Measurements from ENCODE around the gene ALS2CL. TPM values are rescaled to one million over a fixed set of nuclear protein-coding genes. Genes with fewer than 3 reads are reported as not detected.
A peak's percentile ranks its signal among the peaks of the same experiment; 100 is the strongest.

Gene ALS2CL
- total and polyA plus RNA-seq, 2 donors, result 4.3 to 22.4 TPM

GRCh38 chr3:46664971-46665762 lies 28.3 kb downstream of the ALS2CL start:
- Histone ChIP-seq H3K4me1 (ENCODE audit: control insufficient read depth in 2 of 2, insufficient read depth in 2 of 2, low read length in 2 of 2) (peaks cover 0 to 8% of the 10 kb centered on the region in 2 donors), H3K27me3 (ENCODE audit: control insufficient read depth in 2 of 2, insufficient read depth in 1 of 2, low read length in 1 of 2) (peaks cover 0 to 8% of the 10 kb centered on the region in 2 donors), H3K4me3 (ENCODE audit: low read length in 2 of 2) (no peak overlapping the region), H3K9me3 (ENCODE audit: control insufficient read depth in 2 of 2, insufficient read depth in 1 of 2, low read length in 1 of 2) (no peaks in the 10 kb centered on the region), H3K36me3 (ENCODE audit: control insufficient read depth in 2 of 2, insufficient read depth in 2 of 2, low read length in 1 of 2) (no peaks in the 10 kb centered on the region), H3K27ac (ENCODE audit: low read depth in 1 of 2, low read length in 1 of 2) (no peak overlapping the region)
- 90% methylated on average over 23 of the region's 23 CpGs for WGBS
- DNase-seq (ENCODE audit: low read depth in 6 of 9, low spot score in 9 of 9), result no peak

- H3K36me3 ChIP-seq (ENCODE audit: control insufficient read depth in 2 of 2, insufficient read depth in 2 of 2, low read length in 1 of 2), result no peaks in the 10 kb centered on the region
- H3K9me3 ChIP-seq (ENCODE audit: control insufficient read depth in 2 of 2, insufficient read depth in 1 of 2, low read length in 1 of 2), result no peaks in the 10 kb centered on the region
- H3K4me3 ChIP-seq (ENCODE audit: low read length in 2 of 2), result no peak overlapping the region
- 96% methylated on average over 6 of the region's 6 CpGs for WGBS
- no peak overlapping the region for H3K27ac ChIP-seq (ENCODE audit: low read depth in 1 of 2, low read length in 1 of 2)
- H3K4me1 ChIP-seq (ENCODE audit: control insufficient read depth in 2 of 2, insufficient read depth in 2 of 2, low read length in 2 of 2), result peaks cover 0 to 8% of the 10 kb centered on the region in 2 donors
- H3K27me3 ChIP-seq (ENCODE audit: control insufficient read depth in 2 of 2, insufficient read depth in 1 of 2, low read length in 1 of 2), result peaks cover 0 to 8% of the 10 kb centered on the region in 2 donors
- no peak for DNase-seq (ENCODE audit: low read depth in 6 of 9, low spot score in 9 of 9)
Measured at GRCh38 chr3:46664188-46664970, 29.1 kb downstream of the ALS2CL start.

GRCh38 chr3:46663591-46664135 lies 29.8 kb downstream of the ALS2CL start:
- Histone ChIP-seq H3K9me3 (ENCODE audit: control insufficient read depth in 2 of 2, insufficient read depth in 1 of 2, low read length in 1 of 2) (no peaks in the 10 kb centered on the region), H3K27me3 (ENCODE audit: control insufficient read depth in 2 of 2, insufficient read depth in 1 of 2, low read length in 1 of 2) (peaks cover 0 to 8% of the 10 kb centered on the region in 2 donors), H3K4me3 (ENCODE audit: low read length in 2 of 2) (no peak overlapping the region), H3K36me3 (ENCODE audit: control insufficient read depth in 2 of 2, insufficient read depth in 2 of 2, low read length in 1 of 2) (no peaks in the 10 kb centered on the region), H3K4me1 (ENCODE audit: control insufficient read depth in 2 of 2, insufficient read depth in 2 of 2, low read length in 2 of 2) (peaks cover 0 to 8% of the 10 kb centered on the region in 2 donors), H3K27ac (ENCODE audit: low read depth in 1 of 2, low read length in 1 of 2) (no peak overlapping the region)
- WGBS, result 83% methylated on average over 8 of the region's 8 CpGs
- DNase-seq (ENCODE audit: low read depth in 6 of 9, low spot score in 9 of 9), result peak in 2 of 9 donors; percentile 6 to 9

- 88% methylated on average over 17 of the region's 17 CpGs for WGBS
Measured at GRCh38 chr3:46662771-46663551, 30.5 kb downstream of the ALS2CL start.

GRCh38 chr3:46661776-46662766 lies 31.4 kb downstream of the ALS2CL start:
- Histone ChIP-seq H3K27ac (ENCODE audit: low read depth in 1 of 2, low read length in 1 of 2) (no peak overlapping the region), H3K4me1 (ENCODE audit: control insufficient read depth in 2 of 2, insufficient read depth in 2 of 2, low read length in 2 of 2) (peaks cover 0 to 8% of the 10 kb centered on the region in 2 donors), H3K36me3 (ENCODE audit: control insufficient read depth in 2 of 2, insufficient read depth in 2 of 2, low read length in 1 of 2) (no peaks in the 10 kb centered on the region), H3K4me3 (ENCODE audit: low read length in 2 of 2) (no peak overlapping the region), H3K9me3 (ENCODE audit: control insufficient read depth in 2 of 2, insufficient read depth in 1 of 2, low read length in 1 of 2) (no peaks in the 10 kb centered on the region), H3K27me3 (ENCODE audit: control insufficient read depth in 2 of 2, insufficient read depth in 1 of 2, low read length in 1 of 2) (peaks cover 0 to 8% of the 10 kb centered on the region in 2 donors)
- no peak for DNase-seq (ENCODE audit: low read depth in 6 of 9, low spot score in 9 of 9)
- 93% methylated on average over 15 of the region's 15 CpGs for WGBS

More at GRCh38 chr3:46662771-46663551, 30.5 kb downstream of the ALS2CL start:
- peaks cover 0 to 8% of the 10 kb centered on the region in 2 donors for H3K27me3 ChIP-seq (ENCODE audit: control insufficient read depth in 2 of 2, insufficient read depth in 1 of 2, low read length in 1 of 2)
- DNase-seq (ENCODE audit: low read depth in 6 of 9, low spot score in 9 of 9), result no peak
- no peaks in the 10 kb centered on the region for H3K9me3 ChIP-seq (ENCODE audit: control insufficient read depth in 2 of 2, insufficient read depth in 1 of 2, low read length in 1 of 2)
- H3K4me1 ChIP-seq (ENCODE audit: control insufficient read depth in 2 of 2, insufficient read depth in 2 of 2, low read length in 2 of 2), result peaks cover 0 to 8% of the 10 kb centered on the region in 2 donors
- no peaks in the 10 kb centered on the region for H3K36me3 ChIP-seq (ENCODE audit: control insufficient read depth in 2 of 2, insufficient read depth in 2 of 2, low read length in 1 of 2)
- H3K27ac ChIP-seq (ENCODE audit: low read depth in 1 of 2, low read length in 1 of 2), result no peak overlapping the region
- no peak overlapping the region for H3K4me3 ChIP-seq (ENCODE audit: low read length in 2 of 2)

- no peaks in the 10 kb centered on the region for H3K9me3 ChIP-seq (ENCODE audit: control insufficient read depth in 2 of 2, insufficient read depth in 1 of 2, low read length in 1 of 2)
- 85% methylated on average over 9 of the region's 9 CpGs for WGBS
- H3K36me3 ChIP-seq (ENCODE audit: control insufficient read depth in 2 of 2, insufficient read depth in 2 of 2, low read length in 1 of 2), result no peaks in the 10 kb centered on the region
- H3K27me3 ChIP-seq (ENCODE audit: control insufficient read depth in 2 of 2, insufficient read depth in 1 of 2, low read length in 1 of 2), result peaks cover 0 to 8% of the 10 kb centered on the region in 2 donors
- peaks cover 0 to 8% of the 10 kb centered on the region in 2 donors for H3K4me1 ChIP-seq (ENCODE audit: control insufficient read depth in 2 of 2, insufficient read depth in 2 of 2, low read length in 2 of 2)
- H3K4me3 ChIP-seq (ENCODE audit: low read length in 2 of 2), result no peak overlapping the region
- no peak overlapping the region for H3K27ac ChIP-seq (ENCODE audit: low read depth in 1 of 2, low read length in 1 of 2)
- no peak for DNase-seq (ENCODE audit: low read depth in 6 of 9, low spot score in 9 of 9)
Measured at GRCh38 chr3:46660543-46661523, 32.6 kb downstream of the ALS2CL start.

- H3K27ac ChIP-seq (ENCODE audit: low read depth in 1 of 2, low read length in 1 of 2), result no peak overlapping the region
- 80% methylated on average over 6 of the region's 6 CpGs for WGBS
- H3K36me3 ChIP-seq (ENCODE audit: control insufficient read depth in 2 of 2, insufficient read depth in 2 of 2, low read length in 1 of 2), result no peaks in the 10 kb centered on the region
- peaks cover 0 to 8% of the 10 kb centered on the region in 2 donors for H3K27me3 ChIP-seq (ENCODE audit: control insufficient read depth in 2 of 2, insufficient read depth in 1 of 2, low read length in 1 of 2)
- DNase-seq (ENCODE audit: low read depth in 6 of 9, low spot score in 9 of 9), result no peak
- H3K4me3 ChIP-seq (ENCODE audit: low read length in 2 of 2), result no peak overlapping the region
- no peaks in the 10 kb centered on the region for H3K9me3 ChIP-seq (ENCODE audit: control insufficient read depth in 2 of 2, insufficient read depth in 1 of 2, low read length in 1 of 2)
- H3K4me1 ChIP-seq (ENCODE audit: control insufficient read depth in 2 of 2, insufficient read depth in 2 of 2, low read length in 2 of 2), result peaks cover 0 to 8% of the 10 kb centered on the region in 2 donors
Measured at GRCh38 chr3:46660003-46660402, 33.5 kb downstream of the ALS2CL start.
